Endothelial cell (in vitro differentiated cells): ENCODE results near the gene GALNT10. TPM values are rescaled to one million over a fixed set of nuclear protein-coding genes. Genes with fewer than 3 reads are reported as not detected.
A peak's percentile ranks its signal among the peaks of the same experiment; 100 is the strongest.

ENCODE experiments used
- DNase-seq: peaks from one replicate; pipeline ENCODE4 v3.0.0; 2021; ENCODE audit warnings: low spot score
- H3K27ac Mint-ChIP-seq: one replicate; pipeline ENCODE4 v1.8.0; 2021; ENCODE audit warnings: mixed read lengths, inconsistent platforms; ENCODE audit not compliant: unreplicated experiment
- H3K27me3 Mint-ChIP-seq: one replicate; pipeline ENCODE4 v1.8.0; 2021; ENCODE audit warnings: mild to moderate bottlenecking, moderate library complexity, mixed read lengths, inconsistent platforms; ENCODE audit not compliant: unreplicated experiment
- H3K36me3 Mint-ChIP-seq: one replicate; pipeline ENCODE4 v1.8.0; 2021; ENCODE audit warnings: mild to moderate bottlenecking, low read depth, mixed read lengths, inconsistent platforms; ENCODE audit not compliant: unreplicated experiment
- H3K4me1 Mint-ChIP-seq: one replicate; pipeline ENCODE4 v1.8.0; 2021; ENCODE audit warnings: mild to moderate bottlenecking, mixed read lengths, inconsistent platforms; ENCODE audit not compliant: unreplicated experiment
- H3K4me3 Mint-ChIP-seq: one replicate; pipeline ENCODE4 v1.8.0; 2021; ENCODE audit warnings: mild to moderate bottlenecking, mixed read lengths, inconsistent platforms; ENCODE audit not compliant: unreplicated experiment
- H3K9me3 Mint-ChIP-seq: one replicate; pipeline ENCODE4 v1.8.0; 2021; ENCODE audit warnings: mixed read lengths, inconsistent platforms; ENCODE audit not compliant: unreplicated experiment
- CTCF ChIP-seq: fragments of 200-600 bp; sonication (generic); IDR thresholded peaks from one replicate; pipeline ENCODE4 v1.5.0; 2021; ENCODE audit warnings: antibody characterized with exemption; ENCODE audit not compliant: unreplicated experiment
- long read RNA-seq: library from polyadenylated mRNA; unstranded; transcript quantifications from one replicate; pipeline ENCODE4 v2.0.0, GENCODE V29; 2020; ENCODE audit not compliant: unreplicated experiment
- total RNA-seq: library from RNA; stranded (reverse); fragmentation: NEBNext Ultra II Directional; extraction: Animal tissue kit (Norgen Biotek cat#: 25700); gene quantifications from one replicate; pipeline ENCODE4 v1.2.1, GENCODE V29; 2021; ENCODE audit not compliant: unreplicated experiment

Gene GALNT10
- 22.5 TPM for total RNA-seq
- long read RNA-seq, result 0 reads

GRCh38 chr5:154190595-154191304 lies at the start of gene GALNT10:
GALNT10 (plus strand) TSS chr5:154190733; CDS start chr5:154190867, 134 bp downstream.
- H3K4me1 Mint-ChIP-seq, result peaks cover 30% of the 10 kb centered on the region
- peaks cover 19% of the 10 kb centered on the region for H3K36me3 Mint-ChIP-seq
- H3K27me3 Mint-ChIP-seq, result peaks cover 12% of the 10 kb centered on the region

DNA sequence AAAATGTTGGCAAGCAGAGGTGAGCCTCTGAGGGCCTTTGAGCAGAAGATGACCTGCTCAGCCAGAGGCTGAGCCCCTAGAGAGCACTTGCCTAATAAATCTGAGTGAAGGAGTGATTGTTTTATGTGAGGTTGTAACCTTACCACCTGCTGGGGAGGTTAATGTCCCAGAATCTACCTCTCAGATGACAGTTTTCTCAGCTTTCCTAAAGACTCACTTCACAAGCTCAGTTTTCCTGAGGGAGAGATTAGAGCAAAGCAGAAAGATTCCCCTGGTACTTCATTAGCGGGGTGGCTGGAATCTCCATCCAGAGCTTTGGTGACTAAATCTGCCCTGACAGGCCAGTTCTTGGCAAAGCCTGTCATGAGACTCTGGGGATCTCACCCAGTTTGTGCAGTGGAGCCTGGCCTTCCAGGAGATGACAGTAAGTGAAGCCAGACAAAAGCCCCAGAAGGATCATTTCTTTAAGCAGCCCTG lies 48.8 kb upstream of the GALNT10 start:
- H3K36me3 Mint-ChIP-seq, result no peaks in the 10 kb centered on the region
- TF ChIP-seq CTCF, result no peak
- no peaks in the 10 kb centered on the region for H3K4me1 Mint-ChIP-seq
- peaks cover 6% of the 10 kb centered on the region for H3K27me3 Mint-ChIP-seq
- H3K27ac Mint-ChIP-seq, result no peak overlapping the region
- no peaks in the 10 kb centered on the region for H3K9me3 Mint-ChIP-seq
- no peak overlapping the region for H3K4me3 Mint-ChIP-seq
- DNase-seq, result no peak

More at GRCh38 chr5:154190595-154191304, at the start of gene GALNT10:
- no peaks in the 10 kb centered on the region for H3K9me3 Mint-ChIP-seq
- H3K4me3 Mint-ChIP-seq, result peak within 1 kb of the TSS; percentile 99
- TF ChIP-seq CTCF, result no peak
- DNase-seq, result peak; percentile 66
- peak within 1 kb of the TSS; percentile 93 for H3K27ac Mint-ChIP-seq

DNA sequence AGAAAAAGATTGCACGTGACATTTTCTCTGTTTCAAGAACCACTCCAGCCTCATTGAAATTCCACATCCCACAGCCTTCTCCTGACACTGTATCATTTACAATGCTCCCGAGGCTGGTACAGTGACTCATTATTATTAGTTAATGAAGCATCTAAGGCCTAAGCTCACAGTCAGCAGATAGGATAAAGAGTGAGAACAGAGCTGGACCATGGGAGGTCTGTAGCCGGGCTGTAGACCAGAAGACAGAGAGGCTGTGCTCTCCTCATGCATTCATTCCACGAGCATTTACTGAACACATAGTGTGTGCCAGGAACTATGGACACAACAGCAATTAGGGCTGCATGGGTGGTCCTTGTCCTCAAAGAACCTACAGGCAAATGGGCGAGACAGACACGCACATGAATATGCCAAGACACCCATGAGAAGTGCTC lies 47.3 kb upstream of the GALNT10 start:
- Mint-ChIP-seq H3K4me1 (no peaks in the 10 kb centered on the region), H3K36me3 (no peaks in the 10 kb centered on the region), H3K27me3 (peaks cover 6% of the 10 kb centered on the region), H3K9me3 (no peaks in the 10 kb centered on the region), H3K4me3 (no peak overlapping the region), H3K27ac (no peak overlapping the region)
- no peak for DNase-seq
- no peak for TF ChIP-seq CTCF

GRCh38 chr5:154145268-154145667 lies 45.3 kb upstream of the GALNT10 start:
- TF ChIP-seq CTCF, result no peak
- no peaks in the 10 kb centered on the region for H3K4me1 Mint-ChIP-seq
- H3K9me3 Mint-ChIP-seq, result no peaks in the 10 kb centered on the region
- no peaks in the 10 kb centered on the region for H3K36me3 Mint-ChIP-seq
- H3K27ac Mint-ChIP-seq, result no peak overlapping the region
- no peak for DNase-seq
- H3K4me3 Mint-ChIP-seq, result no peak overlapping the region
- H3K27me3 Mint-ChIP-seq, result peaks cover 3% of the 10 kb centered on the region

- Mint-ChIP-seq H3K4me1 (no peaks in the 10 kb centered on the region), H3K9me3 (no peaks in the 10 kb centered on the region), H3K4me3 (no peak overlapping the region), H3K27me3 (peaks cover 3% of the 10 kb centered on the region), H3K36me3 (no peaks in the 10 kb centered on the region), H3K27ac (no peak overlapping the region)
- DNase-seq, result no peak
- TF ChIP-seq CTCF, result no peak
Measured at GRCh38 chr5:154146409-154146808, 44.1 kb upstream of the GALNT10 start.
